ENCODE measurements around the gene QTRT2.

DNA sequence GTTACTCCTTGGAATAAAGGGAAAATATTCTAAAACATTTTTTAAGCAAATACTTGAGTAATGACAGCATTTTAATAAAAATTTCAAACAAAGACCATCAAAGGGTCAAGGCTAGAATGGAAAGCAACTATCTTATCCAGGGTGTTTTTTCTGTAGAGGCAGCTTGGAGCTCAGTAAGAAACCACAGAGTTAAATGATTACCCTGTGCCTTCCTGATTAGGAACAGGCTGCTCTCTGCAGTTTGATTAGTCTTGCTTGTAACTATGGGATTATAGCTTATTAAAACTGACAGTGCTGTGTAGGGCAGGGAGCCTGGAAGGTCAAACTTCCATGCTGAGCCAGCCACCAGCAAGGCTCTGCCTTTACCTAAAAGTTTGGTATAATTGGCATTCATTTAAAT, 33.1 kb downstream of the QTRT2 start:
- no peak for TF ChIP-seq POLR2A (IDR thresholded peaks at IDR 0.05; ENCODE audit: low read length)
- TF ChIP-seq, protein P1, sequence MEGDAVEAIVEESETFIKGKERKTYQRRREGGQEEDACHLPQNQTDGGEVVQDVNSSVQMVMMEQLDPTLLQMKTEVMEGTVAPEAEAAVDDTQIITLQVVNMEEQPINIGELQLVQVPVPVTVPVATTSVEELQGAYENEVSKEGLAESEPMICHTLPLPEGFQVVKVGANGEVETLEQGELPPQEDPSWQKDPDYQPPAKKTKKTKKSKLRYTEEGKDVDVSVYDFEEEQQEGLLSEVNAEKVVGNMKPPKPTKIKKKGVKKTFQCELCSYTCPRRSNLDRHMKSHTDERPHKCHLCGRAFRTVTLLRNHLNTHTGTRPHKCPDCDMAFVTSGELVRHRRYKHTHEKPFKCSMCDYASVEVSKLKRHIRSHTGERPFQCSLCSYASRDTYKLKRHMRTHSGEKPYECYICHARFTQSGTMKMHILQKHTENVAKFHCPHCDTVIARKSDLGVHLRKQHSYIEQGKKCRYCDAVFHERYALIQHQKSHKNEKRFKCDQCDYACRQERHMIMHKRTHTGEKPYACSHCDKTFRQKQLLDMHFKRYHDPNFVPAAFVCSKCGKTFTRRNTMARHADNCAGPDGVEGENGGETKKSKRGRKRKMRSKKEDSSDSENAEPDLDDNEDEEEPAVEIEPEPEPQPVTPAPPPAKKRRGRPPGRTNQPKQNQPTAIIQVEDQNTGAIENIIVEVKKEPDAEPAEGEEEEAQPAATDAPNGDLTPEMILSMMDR (IDR thresholded peaks at IDR 0.05): no peak
- no peak for TF ChIP-seq RNF2 (IDR thresholded peaks at IDR 0.05; ENCODE audit: borderline replicate concordance, low read depth)
- TF ChIP-seq JUNB (IDR thresholded peaks at IDR 0.05): no peak
- TF ChIP-seq, protein P2, sequence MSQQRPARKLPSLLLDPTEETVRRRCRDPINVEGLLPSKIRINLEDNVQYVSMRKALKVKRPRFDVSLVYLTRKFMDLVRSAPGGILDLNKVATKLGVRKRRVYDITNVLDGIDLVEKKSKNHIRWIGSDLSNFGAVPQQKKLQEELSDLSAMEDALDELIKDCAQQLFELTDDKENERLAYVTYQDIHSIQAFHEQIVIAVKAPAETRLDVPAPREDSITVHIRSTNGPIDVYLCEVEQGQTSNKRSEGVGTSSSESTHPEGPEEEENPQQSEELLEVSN (IDR thresholded peaks at IDR 0.05; ENCODE audit: borderline replicate concordance, low read depth): no peak
- TF ChIP-seq, protein P3, sequence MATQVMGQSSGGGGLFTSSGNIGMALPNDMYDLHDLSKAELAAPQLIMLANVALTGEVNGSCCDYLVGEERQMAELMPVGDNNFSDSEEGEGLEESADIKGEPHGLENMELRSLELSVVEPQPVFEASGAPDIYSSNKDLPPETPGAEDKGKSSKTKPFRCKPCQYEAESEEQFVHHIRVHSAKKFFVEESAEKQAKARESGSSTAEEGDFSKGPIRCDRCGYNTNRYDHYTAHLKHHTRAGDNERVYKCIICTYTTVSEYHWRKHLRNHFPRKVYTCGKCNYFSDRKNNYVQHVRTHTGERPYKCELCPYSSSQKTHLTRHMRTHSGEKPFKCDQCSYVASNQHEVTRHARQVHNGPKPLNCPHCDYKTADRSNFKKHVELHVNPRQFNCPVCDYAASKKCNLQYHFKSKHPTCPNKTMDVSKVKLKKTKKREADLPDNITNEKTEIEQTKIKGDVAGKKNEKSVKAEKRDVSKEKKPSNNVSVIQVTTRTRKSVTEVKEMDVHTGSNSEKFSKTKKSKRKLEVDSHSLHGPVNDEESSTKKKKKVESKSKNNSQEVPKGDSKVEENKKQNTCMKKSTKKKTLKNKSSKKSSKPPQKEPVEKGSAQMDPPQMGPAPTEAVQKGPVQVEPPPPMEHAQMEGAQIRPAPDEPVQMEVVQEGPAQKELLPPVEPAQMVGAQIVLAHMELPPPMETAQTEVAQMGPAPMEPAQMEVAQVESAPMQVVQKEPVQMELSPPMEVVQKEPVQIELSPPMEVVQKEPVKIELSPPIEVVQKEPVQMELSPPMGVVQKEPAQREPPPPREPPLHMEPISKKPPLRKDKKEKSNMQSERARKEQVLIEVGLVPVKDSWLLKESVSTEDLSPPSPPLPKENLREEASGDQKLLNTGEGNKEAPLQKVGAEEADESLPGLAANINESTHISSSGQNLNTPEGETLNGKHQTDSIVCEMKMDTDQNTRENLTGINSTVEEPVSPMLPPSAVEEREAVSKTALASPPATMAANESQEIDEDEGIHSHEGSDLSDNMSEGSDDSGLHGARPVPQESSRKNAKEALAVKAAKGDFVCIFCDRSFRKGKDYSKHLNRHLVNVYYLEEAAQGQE (IDR thresholded peaks at IDR 0.05): no peak
- TF ChIP-seq, protein P4, sequence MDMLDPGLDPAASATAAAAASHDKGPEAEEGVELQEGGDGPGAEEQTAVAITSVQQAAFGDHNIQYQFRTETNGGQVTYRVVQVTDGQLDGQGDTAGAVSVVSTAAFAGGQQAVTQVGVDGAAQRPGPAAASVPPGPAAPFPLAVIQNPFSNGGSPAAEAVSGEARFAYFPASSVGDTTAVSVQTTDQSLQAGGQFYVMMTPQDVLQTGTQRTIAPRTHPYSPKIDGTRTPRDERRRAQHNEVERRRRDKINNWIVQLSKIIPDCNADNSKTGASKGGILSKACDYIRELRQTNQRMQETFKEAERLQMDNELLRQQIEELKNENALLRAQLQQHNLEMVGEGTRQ (IDR thresholded peaks at IDR 0.05): no peak
- no peak for TF ChIP-seq ZSCAN20 (CRISPR knock-in tag; IDR thresholded peaks at IDR 0.05)
- TF ChIP-seq KDM1A (IDR thresholded peaks at IDR 0.05; ENCODE audit: low read depth): no peak
- no peak for TF ChIP-seq SMC3 (IDR thresholded peaks at IDR 0.05)
- TF ChIP-seq BHLHE40 (IDR thresholded peaks at IDR 0.05; ENCODE audit: low read depth, low read length): no peak
- TF ChIP-seq RARB (CRISPR knock-in tag; IDR thresholded peaks at IDR 0.05): no peak
- TF ChIP-seq, protein P5, sequence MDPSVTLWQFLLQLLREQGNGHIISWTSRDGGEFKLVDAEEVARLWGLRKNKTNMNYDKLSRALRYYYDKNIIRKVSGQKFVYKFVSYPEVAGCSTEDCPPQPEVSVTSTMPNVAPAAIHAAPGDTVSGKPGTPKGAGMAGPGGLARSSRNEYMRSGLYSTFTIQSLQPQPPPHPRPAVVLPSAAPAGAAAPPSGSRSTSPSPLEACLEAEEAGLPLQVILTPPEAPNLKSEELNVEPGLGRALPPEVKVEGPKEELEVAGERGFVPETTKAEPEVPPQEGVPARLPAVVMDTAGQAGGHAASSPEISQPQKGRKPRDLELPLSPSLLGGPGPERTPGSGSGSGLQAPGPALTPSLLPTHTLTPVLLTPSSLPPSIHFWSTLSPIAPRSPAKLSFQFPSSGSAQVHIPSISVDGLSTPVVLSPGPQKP (IDR thresholded peaks at IDR 0.05; ENCODE audit: low read depth, low read length): no peak
- TF ChIP-seq MAFK (IDR thresholded peaks at IDR 0.05; ENCODE audit: partially characterized antibody): no peak

All from A549 (cell line).